NCI-H226 (cell line): ENCODE measurements around the gene DLG5.

Experiments
- DNase-seq: peaks from one replicate; pipeline ENCODE4 v3.0.0-alpha.2; 2015

Gene DLG5

GRCh38 chr10:77841711-77842375, 84.7 kb downstream of the DLG5 start:
- no peak for DNase-seq

GRCh38 chr10:77840636-77841035, 85.9 kb downstream of the DLG5 start:
- no peak for DNase-seq

- no peak for DNase-seq
These were observed 88.5 kb downstream of the DLG5 start for GRCh38 chr10:77837925-77838595.

GRCh38 chr10:77837248-77837924, 89.2 kb downstream of the DLG5 start:
- DNase-seq: no peak

- DNase-seq: no peak
These were observed 90.2 kb downstream of the DLG5 start for GRCh38 chr10:77836299-77836820.

GRCh38 chr10:77835669-77836086, 90.9 kb downstream of the DLG5 start:
- DNase-seq: no peak

GRCh38 chr10:77834943-77835668, 91.4 kb downstream of the DLG5 start:
- DNase-seq: no peak

- DNase-seq: no peak
These were observed 92.0 kb downstream of the DLG5 start for GRCh38 chr10:77834540-77834939.

- DNase-seq: no peak
These were observed 92.8 kb downstream of the DLG5 start for GRCh38 chr10:77833792-77834191.

- DNase-seq: no peak
These were observed 93.3 kb downstream of the DLG5 start for GRCh38 chr10:77833225-77833624.

- DNase-seq: no peak
These were observed 94.3 kb downstream of the DLG5 start for GRCh38 chr10:77832238-77832637.

GRCh38 chr10:77829356-77829755, 97.2 kb downstream of the DLG5 start:
- DNase-seq: no peak

- no peak for DNase-seq
These were observed 98.2 kb downstream of the DLG5 start for GRCh38 chr10:77828377-77828776.

- no peak for DNase-seq
These were observed 99.2 kb downstream of the DLG5 start for GRCh38 chr10:77827366-77827765.

- DNase-seq: no peak
These were observed 100.6 kb downstream of the DLG5 start for GRCh38 chr10:77825965-77826364.

- no peak for DNase-seq
These were observed 101.6 kb downstream of the DLG5 start for GRCh38 chr10:77824908-77825307.

- DNase-seq: no peak
These were observed 102.6 kb downstream of the DLG5 start for GRCh38 chr10:77823811-77824542.

- DNase-seq: no peak
These were observed 105.0 kb downstream of the DLG5 start for GRCh38 chr10:77821551-77821950.

- no peak for DNase-seq
These were observed 105.5 kb downstream of the DLG5 start for GRCh38 chr10:77821036-77821435.

GRCh38 chr10:77820349-77820748, 106.2 kb downstream of the DLG5 start:
- DNase-seq: no peak

- no peak for DNase-seq
These were observed 107.1 kb downstream of the DLG5 start for GRCh38 chr10:77819210-77820112.
